Stimulated activated CD8-positive, alpha-beta memory T cell treated with anti-CD3 and anti-CD28 coated beads, Interleukin-2, amount 100 ng/mL, for 1 hour (primary cell): ENCODE results near the gene SMAD2.

Experiments used
- DNase-seq, 2 donors: peaks; one replicate each; pipeline ENCODE4 v3.0.0-alpha.2; 2020; ENCODE audit warnings: low read depth in 2 of 2

SMAD2 gene

DNA sequence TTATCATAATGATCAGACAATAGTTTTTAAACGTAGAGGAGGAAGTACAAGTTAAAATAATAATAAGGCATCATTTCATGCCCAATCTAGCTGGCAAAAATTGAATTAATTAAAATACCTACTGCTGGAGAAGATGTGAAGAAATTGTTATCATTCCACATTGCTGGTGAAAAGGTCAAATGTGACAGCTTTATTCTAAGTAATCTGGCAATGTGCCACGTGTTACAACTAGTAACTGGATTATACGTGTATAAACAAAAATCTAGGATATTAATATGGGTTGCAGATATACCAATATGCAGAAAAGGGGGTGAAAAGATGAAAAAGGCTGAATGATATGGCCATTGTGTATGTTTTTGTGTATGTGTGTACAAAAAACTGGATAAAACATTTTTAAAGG lies 32.4 kb downstream of the SMAD2 start:
- no peak for DNase-seq

DNA sequence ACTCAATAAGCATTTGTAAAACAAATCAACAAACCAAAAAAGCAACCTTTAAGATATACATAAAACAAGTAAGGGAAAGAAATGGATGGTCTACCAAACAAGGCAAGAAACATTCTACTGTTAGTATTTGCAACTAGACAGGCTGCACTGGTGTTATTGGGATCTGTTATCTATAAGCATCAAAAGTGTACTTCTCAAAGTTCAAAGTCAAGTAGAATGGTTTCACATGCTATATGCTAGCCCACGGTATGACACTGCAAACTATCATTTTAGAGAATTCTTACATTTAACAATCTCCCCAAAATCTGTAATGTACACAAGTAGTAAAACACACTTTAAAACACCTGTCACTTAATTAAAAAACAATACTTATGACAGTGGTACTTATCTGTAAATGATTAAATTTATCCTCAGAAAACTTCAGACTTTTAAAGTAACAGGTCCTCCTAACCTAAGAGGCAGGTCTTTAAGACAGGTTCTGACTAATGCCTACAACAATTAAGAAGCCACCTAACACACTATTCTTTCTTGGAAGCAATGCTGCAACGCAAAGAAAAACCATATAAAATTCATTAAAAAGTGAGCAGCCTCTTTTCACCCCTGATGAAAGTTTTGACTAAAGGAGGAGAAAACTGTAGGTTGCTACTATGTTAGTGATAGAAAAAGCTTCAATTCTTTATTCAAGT lies 34.8 kb downstream of the SMAD2 start:
- DNase-seq: no peak

DNA sequence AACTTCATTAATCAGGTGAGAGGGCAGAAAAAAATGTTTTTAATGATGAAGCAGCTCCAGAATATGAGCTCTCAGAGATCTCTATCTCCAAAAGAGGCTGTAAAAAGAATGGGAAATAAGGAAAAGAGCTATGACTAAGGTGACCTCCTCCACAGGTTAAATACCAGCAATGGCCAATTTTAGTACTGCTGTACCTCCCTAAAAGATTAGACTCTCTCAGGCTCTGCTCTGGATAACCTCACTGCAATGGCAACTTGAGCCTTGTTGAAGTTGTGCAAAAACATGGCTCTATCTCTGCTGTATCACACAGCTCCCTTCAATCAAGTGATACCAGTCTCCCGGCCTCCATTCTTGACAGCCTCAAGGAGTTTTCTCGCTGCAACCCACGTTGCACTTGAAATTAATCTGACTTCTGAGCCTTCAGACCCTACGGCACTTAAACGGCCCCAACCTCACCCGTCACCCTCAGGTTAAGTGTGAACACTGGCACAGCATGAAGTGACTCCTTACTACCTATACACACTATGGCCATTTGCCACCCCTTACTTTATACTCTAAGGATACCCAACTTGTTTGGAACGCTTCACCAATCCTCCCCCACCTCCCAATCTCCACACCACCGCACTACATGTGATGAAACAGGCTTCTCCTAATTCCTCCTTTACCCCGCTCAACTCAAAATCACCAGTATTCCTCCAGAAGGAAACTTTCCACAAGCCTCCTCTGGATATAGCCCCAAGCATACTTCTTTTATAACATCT lies 36.3 kb downstream of the SMAD2 start:
- no peak for DNase-seq

DNA sequence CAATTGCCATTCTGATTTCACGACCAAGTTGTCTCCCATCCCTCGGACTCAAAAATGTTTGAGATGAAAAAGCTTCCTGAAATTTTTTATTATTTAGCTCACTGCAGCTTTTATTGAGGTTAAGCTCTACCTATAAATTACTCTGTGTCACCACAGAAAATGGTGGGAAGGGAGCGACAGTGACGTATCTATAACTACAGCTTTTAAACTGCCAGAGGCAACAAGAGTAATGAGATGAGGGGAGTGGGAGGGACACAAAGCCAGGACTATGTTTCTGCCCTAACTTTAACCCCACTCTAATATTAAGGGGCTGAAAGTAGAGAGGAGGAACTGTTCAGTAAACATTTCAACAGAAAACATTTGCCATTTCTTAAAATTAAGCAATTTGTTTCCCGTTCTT lies 37.4 kb downstream of the SMAD2 start:
- no peak for DNase-seq

DNA sequence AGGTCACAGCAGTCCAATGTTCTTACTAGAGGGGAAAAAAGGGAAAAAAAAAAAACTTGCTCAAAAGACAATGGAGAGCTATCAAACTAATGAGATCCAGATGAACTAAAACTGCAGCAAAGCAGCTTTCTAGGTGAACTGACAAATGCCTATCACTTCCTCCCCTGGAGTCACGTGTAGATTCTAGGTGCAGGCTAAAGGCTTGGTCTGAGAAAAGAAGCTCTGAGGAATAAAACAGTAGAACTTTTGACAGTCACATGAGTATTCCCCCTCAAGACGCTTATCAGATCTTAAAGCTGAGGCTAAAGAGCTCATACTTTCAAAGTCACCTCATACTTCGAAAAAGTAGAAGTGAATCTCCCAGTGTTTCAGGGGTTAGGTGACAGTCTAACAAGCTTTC lies 42.3 kb downstream of the SMAD2 start:
- no peak for DNase-seq

DNA sequence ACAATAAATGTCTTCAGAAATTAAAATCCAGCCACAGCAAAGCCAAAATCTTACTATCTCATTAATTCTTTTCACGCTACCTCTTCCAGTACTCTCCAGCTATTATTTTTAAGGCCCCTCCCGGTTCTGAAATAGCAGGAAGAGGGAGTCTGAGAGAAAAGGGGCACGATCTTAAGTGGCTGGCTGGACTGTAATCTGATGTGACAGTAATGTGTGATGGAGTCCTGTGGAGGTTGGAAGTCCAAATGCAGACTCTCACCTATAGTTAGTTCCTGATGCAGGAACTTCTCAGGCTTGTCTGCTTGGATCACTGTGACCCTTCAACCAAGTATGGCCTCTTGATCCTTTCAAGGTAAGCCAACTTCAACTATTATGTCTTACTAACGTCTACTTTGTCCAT lies 43.2 kb downstream of the SMAD2 start:
- DNase-seq: no peak

DNA sequence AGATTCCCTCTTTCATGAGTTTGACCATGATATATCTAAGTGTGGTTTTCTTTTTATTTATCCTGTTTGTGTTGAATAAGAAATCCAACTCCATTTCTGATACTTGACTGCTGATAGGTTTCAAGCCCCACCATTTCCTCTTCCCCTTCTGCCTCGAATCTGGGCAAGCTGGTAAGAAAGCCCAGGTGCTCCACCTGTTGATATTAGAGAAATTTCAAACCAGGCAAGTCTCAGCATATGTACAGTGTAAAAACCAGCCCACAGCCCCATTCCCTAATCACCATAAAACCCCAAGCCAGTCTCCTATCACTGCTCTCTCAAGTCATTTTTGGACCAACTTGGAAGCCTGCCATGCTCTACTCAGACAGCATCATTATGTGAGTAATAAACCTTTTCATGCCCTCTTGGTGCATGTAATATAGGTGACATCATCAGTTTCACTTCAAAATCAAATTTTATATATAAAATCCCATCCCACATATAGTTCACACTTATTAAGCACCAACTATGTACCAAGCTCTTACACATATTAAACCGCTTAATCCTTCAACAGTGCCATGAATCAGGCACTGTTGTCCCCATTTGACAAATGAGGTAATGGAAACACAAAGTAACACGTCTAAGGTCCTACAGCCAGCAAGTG lies 46.6 kb downstream of the SMAD2 start:
- DNase-seq: no peak

DNA sequence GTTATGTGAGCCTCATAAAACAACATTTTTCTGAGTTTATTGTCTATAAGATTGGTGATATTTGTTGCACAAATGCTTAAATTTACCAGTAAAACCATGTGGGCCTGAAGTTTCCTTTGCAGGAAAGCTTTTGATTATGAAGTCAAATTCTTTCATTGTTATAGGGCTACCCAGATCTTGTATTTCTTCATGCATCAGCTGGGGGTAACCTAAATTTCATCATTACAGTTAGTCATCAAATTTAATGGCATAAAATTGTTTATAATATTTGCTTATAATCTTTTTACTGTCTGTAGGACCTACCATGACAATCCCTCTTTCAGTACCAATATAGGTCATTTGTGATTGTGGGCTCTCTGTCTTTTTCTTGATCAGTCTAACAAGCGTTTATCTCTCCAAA lies 47.8 kb downstream of the SMAD2 start:
- no peak for DNase-seq

DNA sequence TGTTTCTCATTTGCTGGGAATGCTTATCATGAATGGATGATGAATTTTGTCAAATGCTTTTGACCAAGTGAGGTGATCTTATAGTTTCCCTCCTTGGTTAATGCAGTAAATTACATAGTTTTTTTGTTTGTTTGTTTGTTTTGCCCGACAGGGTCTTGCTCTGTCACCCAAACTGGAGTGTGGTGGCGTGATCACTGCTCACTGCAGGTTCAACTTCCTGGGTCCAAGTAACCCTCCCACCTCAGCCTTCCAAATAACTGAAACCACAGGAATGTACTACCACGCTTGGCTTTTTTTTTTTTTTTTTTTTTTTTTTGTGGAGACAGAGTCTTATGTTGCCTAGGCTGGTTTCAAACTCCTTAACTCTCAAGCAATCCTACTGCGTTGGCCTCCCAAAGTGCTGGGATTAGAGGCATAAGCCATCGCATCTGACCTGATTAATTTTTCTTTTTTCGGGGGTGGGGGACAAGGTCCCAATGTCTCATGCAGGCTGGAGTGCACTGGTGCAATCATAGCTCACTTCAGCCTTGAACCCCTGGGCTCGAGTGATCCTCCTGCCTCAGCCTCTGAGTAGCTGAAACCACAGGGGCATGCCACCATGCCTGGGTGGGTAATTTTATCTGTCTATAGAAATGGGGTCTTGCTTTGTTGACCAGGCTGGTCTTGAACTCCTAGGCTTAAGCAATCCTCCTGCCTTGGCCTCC lies 48.6 kb downstream of the SMAD2 start:
- no peak for DNase-seq

DNA sequence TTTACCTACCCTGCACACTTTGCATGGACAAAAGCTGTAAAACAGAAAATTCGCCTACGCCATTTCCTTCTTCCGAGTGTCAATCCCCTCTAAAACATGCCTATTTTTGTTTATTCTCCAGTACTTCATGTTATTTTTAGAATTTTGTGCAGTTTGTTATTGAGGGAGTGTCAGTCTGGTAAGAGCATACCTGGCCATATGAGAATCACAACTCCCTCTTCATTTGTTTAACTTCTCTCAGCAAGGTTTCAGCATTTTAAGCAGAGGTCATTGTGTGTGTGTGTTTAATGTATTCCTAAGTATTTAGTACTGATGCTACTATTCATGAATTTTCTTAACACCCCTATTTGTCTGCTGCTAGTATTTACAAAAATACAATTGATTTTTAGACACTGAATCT lies 49.4 kb downstream of the SMAD2 start:
- no peak for DNase-seq

DNA sequence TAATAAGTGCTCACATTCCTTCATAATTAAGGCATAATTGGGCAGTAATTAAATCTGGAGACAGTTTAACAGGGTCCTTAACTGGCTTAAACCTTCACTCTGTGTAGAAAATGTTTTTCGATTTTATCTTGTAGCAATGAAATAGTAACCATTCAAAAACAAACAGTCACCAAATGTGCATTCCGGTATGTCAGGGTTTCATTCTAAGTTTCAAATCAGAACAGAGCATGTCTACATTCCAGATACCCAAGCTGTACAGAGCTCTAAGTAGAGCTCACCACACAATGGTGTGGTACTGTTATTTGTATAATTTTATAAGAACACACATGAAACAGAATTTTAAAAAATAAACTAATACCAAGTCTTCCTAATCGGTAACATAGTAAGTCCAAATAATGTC lies 52.6 kb downstream of the SMAD2 start:
- DNase-seq: no peak

DNA sequence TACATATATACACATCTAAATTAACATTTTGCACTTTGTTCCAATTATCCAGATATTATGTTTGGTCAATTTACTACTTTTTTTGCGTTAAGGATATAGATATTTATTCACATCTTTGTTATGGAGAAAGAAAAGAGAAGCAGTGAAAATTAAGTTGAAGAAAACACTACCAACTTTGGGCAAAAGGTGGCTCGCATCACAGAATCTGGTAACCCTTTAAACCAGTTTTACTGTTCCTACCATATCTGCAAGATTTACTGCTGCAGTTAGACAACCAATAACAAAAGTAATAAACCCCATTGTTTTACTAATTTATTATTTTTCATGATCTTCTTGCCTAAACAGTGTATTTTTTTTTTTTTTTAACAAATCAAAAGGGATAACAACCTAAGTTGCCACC lies 53.6 kb downstream of the SMAD2 start:
- DNase-seq: no peak

DNA sequence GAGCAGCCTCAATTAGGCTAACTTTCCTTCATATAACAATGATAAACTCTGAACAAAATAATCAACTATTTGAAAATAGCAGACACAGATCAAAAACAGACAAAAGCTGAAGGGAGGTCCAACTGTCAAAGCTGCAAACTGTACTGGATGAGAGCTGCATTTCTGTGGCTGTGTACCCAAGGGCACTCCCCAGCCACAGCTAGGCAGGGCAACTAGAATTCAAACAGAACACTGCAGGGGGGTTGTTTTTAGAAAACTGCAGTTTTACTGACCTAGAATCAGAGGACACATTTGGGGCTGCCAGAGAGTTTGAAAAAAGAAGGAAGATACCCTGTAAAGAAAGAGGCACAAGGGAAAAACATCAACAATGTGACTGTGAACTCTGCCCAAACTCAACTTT lies 56.8 kb downstream of the SMAD2 start:
- DNase-seq: no peak

DNA sequence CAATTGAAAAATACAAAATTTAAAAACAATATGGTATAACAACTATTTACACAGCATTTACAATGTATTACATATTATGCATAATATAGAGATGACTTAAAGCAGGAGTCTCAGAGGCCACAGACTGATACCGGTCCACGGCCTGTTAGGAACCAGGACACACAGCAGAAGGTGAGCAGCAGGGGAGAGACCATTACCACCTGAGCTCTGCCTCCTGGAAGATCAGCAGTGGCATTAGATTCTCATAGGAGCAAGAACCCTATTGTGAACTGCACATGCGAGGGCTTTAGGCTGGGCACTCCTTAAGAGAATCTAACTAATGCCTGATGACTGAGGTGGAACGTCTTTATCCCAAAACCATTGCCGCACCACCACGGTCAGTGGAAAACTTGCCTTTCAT lies 58.0 kb downstream of the SMAD2 start:
- DNase-seq: no peak

DNA sequence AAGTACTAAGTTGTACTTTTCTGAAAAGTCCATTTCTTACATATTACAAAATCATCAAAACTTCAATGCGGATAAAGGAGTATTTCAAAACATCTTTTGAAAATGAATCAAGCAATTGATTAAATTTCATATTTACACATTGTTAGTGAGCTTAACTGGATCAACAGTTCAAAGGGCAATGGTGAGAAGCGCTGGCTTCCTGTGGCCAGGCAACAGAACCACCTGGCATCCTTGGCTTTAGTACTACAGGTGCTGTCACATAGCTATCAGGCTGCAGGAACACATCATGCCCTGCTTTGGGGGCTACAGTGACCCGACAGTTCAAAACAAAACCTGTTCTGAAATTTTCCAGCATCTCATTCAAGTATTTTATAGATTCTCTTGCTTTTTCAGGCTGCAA lies 59.2 kb downstream of the SMAD2 start:
- no peak for DNase-seq

DNA sequence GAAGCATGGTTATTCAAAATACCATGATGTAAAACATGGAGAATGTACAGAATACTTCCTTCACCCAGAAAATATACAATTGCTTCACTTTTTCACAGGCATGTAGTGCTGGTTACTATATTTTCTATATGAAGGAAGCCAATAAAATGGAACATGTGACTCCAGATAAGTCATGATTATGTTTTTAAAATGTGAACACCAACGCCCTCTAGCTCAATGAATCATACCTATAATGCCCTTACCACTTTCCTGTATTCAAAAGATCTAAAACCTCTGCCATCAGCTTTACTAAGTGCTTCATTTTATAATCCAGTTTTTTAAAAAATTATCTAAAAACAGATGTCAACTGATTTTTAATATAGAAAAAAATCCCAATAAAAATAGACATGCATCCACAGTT lies 59.9 kb downstream of the SMAD2 start:
- no peak for DNase-seq

DNA sequence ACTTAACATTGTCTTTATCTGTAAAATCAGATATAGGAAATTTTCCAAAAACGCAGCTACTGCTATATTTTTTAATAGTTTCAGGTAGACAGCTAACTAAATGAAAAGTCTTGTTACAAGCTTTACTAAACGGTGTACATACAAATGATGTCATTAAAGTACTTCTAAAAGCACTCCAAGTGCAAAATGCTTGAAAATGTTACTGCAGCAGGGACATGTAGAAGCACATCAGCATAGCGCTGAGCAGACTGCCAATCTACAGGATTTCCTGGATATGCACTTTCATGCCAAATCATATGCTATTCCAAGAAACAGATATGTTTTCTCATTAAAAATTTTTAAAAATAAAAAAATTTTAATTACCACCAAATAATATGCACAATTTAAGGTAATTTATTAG lies 61.7 kb downstream of the SMAD2 start:
- DNase-seq: no peak

DNA sequence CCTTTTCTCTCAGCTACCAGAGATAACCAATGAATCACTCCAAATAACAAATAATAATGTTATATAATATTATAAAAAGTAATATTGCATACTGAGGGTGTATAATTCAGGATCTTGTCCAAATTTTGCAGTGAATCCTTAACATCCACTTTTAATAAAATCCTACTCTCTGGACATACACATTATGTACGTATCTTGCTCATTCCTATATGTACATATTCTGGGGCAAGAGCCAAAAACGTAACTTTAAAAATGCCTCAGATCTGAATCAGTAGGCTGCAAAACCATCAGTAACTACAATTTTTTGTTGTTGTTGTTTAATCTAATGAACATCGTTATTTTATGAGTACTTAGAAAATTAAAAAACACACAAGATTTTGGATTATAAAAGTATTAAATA lies 65.3 kb downstream of the SMAD2 start:
- DNase-seq: no peak

DNA sequence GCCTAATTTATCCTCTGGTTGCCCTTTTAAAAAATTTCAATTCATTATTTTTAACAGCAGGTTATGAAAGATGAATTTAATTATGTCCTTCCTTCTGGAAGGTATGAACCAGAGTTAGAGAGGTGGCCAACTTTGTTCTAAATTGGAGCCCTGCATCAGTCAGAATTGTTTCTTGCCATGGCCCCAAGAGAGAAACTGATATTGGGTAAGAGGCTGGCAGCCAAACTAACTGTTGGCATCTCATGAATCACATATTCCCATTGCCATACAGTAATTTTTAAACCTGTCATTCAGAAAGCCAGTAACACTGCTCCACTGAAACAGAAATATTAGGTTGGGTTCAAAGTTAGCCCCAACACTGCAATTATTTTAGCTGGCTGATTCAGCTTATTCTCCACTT lies 67.4 kb downstream of the SMAD2 start:
- DNase-seq: no peak

DNA sequence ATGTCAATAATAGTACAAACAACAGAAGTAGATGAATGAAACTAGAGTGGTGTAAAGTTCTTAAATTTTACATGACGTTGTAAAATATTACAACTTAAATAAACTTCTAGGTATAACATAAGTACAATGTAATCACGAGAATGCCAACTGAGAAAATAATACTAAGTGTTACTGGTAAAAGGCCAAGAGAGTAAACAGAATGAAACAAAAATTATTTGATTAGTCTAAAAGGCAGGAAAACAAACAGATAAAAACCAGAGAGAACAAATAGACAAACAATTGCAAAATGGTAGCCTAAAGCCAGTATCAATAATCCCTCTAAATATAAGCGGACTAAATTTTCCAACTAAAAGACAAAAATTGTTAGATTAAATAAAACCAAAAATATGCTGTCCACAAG lies 71.9 kb downstream of the SMAD2 start:
- no peak for DNase-seq

DNA sequence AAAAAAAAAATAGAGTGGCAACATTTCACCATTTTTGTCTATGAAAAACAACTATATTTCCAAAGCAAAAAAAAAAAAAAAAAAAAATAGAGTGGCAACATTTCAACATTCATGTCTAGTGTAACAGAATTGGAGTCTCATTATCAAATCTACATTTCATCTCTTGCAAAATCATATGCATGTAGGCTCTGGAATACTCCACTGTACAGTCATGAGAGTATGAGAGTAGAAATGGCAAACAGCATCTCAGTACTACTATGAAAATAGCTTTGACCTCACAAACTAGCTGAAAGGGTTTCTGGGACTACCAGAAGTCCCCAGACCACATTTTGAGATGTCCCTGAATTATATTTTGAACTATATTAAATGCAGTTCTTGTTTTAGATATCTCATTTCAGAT lies 82.8 kb downstream of the SMAD2 start:
- DNase-seq: no peak

DNA sequence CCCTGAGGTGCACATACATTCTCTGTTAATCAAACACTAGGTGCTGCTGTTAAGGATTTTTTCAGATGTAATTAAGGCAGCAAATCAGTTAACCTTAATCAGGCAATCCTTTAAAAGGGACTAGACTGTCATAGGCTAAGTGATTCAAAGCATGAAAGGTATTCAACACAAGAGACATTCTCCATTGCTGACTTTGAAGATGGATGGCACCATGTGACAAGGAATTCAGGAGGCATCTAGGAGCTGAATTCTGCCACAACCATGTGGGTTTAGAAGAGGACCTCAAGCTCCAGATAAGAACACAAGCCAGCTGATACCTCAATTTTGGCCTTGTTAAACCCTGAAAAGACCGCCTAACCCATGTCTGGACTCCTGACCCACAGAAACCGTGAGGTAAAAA lies 84.0 kb downstream of the SMAD2 start:
- DNase-seq: no peak
